Type B pancreatic cell (in vitro differentiated cells): ENCODE data around the gene DNAJC9. TPM values are rescaled to one million over a fixed set of nuclear protein-coding genes. Genes with fewer than 3 reads are reported as not detected.

Experiments
- DNase-seq: peaks from one replicate; pipeline ENCODE4 v3.0.0; 2021; ENCODE audit warnings: mixed read lengths; ENCODE audit not compliant: unreplicated experiment; ENCODE audit errors: extremely low spot score
- H3K27ac Mint-ChIP-seq: 2 replicates; pipeline ENCODE4 v1.8.0; 2021; ENCODE audit warnings: mild to moderate bottlenecking, mixed read lengths
- H3K27me3 Mint-ChIP-seq: 2 replicates; pipeline ENCODE4 v1.8.0; 2021; ENCODE audit warnings: mixed read lengths
- H3K36me3 Mint-ChIP-seq: 2 replicates; pipeline ENCODE4 v1.8.0; 2021; ENCODE audit warnings: mixed read lengths
- H3K4me1 Mint-ChIP-seq: one replicate; pipeline ENCODE4 v1.8.0; 2021; ENCODE audit warnings: mixed read lengths; ENCODE audit not compliant: unreplicated experiment
- H3K4me3 Mint-ChIP-seq: 2 replicates; pipeline ENCODE4 v1.8.0; 2021; ENCODE audit warnings: mild to moderate bottlenecking, mixed read lengths
- H3K9me3 Mint-ChIP-seq: 2 replicates; pipeline ENCODE4 v1.8.0; 2021; ENCODE audit warnings: mixed read lengths
- CTCF ChIP-seq: fragments of 200-600 bp; sonication (generic); conservative IDR thresholded peaks from 2 replicates; pipeline ENCODE4 v1.5.0; 2021; ENCODE audit warnings: antibody characterized with exemption, mild to moderate bottlenecking
- total RNA-seq: library from RNA; stranded (reverse); gene quantifications from 2 replicates; pipeline ENCODE4 v1.2.1, GENCODE V29; 2021; ENCODE audit warnings: low replicate concordance

The DNAJC9 gene
- total RNA-seq, 1 donor from 2014 or later: 41.8 TPM

- Mint-ChIP-seq H3K4me1 (peaks cover 34% of the 10 kb centered on the region), H3K9me3 (no peaks in the 10 kb centered on the region), H3K36me3 (peaks cover 27% of the 10 kb centered on the region), H3K27me3 (no peaks in the 10 kb centered on the region), H3K27ac (peak overlapping the region; percentile 99), H3K4me3 (peak overlapping the region; percentile 100)
- no peak for TF ChIP-seq CTCF
- no peak for DNase-seq
Observed at GRCh38 chr10:73246322-73246645, 771 bp downstream of the DNAJC9 start.

DNA sequence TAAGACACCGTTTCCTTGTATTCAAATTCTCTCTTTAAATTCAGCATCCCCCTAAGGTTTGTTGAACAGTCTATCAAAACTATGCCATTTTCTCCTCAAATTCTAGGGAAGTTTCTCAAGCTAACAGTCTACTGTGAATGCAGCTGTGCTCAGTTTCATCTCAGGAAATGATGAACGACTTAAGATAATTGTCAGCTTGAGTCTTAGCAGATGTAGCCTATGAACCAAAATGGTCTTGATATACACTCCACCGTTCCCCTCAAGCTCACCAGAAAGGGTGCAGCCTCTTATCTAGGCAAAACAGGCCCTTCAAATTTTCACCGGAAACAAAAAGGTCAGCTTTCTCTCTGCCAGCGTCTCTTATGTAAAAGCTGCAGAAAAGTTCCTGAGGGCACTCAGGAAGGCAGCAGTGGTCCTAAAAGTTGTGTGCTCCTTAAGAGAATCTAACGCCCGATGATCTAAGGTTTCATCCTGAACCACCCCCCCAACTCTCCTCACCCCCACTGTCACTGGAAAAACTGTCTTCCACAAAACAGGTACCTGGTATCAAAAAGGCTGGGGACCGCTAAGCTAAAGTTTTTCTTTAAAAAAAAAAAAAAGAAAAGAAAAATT is 2.1 kb downstream of the DNAJC9 start:
- no peaks in the 10 kb centered on the region for H3K9me3 Mint-ChIP-seq
- no peak for DNase-seq
- peak overlapping the region; percentile 37 for H3K27ac Mint-ChIP-seq
- H3K36me3 Mint-ChIP-seq: peaks cover 24% of the 10 kb centered on the region
- TF ChIP-seq CTCF: no peak
- no peaks in the 10 kb centered on the region for H3K27me3 Mint-ChIP-seq
- H3K4me1 Mint-ChIP-seq: peaks cover 28% of the 10 kb centered on the region
- H3K4me3 Mint-ChIP-seq: peak overlapping the region; percentile 100

- H3K9me3 Mint-ChIP-seq: no peaks in the 10 kb centered on the region
- no peak for TF ChIP-seq CTCF
- H3K27me3 Mint-ChIP-seq: no peaks in the 10 kb centered on the region
- H3K4me1 Mint-ChIP-seq: peaks cover 6% of the 10 kb centered on the region
- H3K27ac Mint-ChIP-seq: peak overlapping the region; percentile 70
- peaks cover 16% of the 10 kb centered on the region for H3K36me3 Mint-ChIP-seq
- H3K4me3 Mint-ChIP-seq: no peak overlapping the region
- DNase-seq: no peak
Observed at GRCh38 chr10:73239908-73240307, 7.1 kb downstream of the DNAJC9 start.

GRCh38 chr10:73238990-73239566 is 8.0 kb downstream of the DNAJC9 start:
- no peaks in the 10 kb centered on the region for H3K9me3 Mint-ChIP-seq
- no peaks in the 10 kb centered on the region for H3K27me3 Mint-ChIP-seq
- H3K4me3 Mint-ChIP-seq: no peak overlapping the region
- peaks cover 10% of the 10 kb centered on the region for H3K36me3 Mint-ChIP-seq
- no peak for TF ChIP-seq CTCF
- H3K27ac Mint-ChIP-seq: no peak overlapping the region
- H3K4me1 Mint-ChIP-seq: no peaks in the 10 kb centered on the region
- DNase-seq: no peak

DNA sequence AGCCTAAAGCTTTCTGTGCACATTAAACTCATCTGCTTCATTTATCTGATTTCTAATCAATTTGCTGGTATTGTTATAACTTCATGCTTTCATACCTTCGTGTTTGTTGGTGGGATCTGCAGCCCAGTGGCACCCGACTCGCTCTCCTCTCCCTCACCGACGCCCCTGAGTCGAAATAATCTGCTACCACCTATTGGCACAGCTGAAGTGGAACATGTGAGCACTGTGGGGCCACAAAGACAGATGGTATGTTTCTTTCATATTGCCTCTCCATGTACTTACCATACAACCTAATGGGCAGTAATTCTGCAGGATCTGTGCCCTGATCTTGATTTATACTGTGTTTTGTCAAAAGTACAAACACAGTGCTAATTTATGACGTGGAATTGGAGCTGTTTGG is 12.4 kb downstream of the DNAJC9 start:
- H3K4me3 Mint-ChIP-seq: no peak overlapping the region
- H3K9me3 Mint-ChIP-seq: no peaks in the 10 kb centered on the region
- no peaks in the 10 kb centered on the region for H3K27me3 Mint-ChIP-seq
- H3K36me3 Mint-ChIP-seq: peaks cover 10% of the 10 kb centered on the region
- TF ChIP-seq CTCF: no peak
- no peak for DNase-seq
- H3K27ac Mint-ChIP-seq: no peak overlapping the region
- no peaks in the 10 kb centered on the region for H3K4me1 Mint-ChIP-seq
